Measurements from ENCODE around the gene ARHGAP10.

ARHGAP10 gene

GRCh38 chr4:148095346-148095923 is 363.5 kb downstream of the ARHGAP10 start:
- no peak for DNase-seq (ENCODE audit: low spot score)

- DNase-seq (ENCODE audit: low spot score), result no peak
Measured at GRCh38 chr4:148097801-148098200, 365.9 kb downstream of the ARHGAP10 start.

GRCh38 chr4:148101235-148101634 is 369.3 kb downstream of the ARHGAP10 start:
- no peak for DNase-seq (ENCODE audit: low spot score)

- DNase-seq (ENCODE audit: low spot score), result no peak
Measured at GRCh38 chr4:148101790-148102189, 369.9 kb downstream of the ARHGAP10 start.

GRCh38 chr4:148103597-148104355 is 371.9 kb downstream of the ARHGAP10 start:
- no peak for DNase-seq (ENCODE audit: low spot score)

GRCh38 chr4:148108766-148109165 is 376.9 kb downstream of the ARHGAP10 start:
- no peak for DNase-seq (ENCODE audit: low spot score)

- no peak for DNase-seq (ENCODE audit: low spot score)
Measured at GRCh38 chr4:148109216-148109615, 377.3 kb downstream of the ARHGAP10 start.

- DNase-seq (ENCODE audit: low spot score), result no peak
Measured at GRCh38 chr4:148110169-148110568, 378.3 kb downstream of the ARHGAP10 start.

- DNase-seq (ENCODE audit: low spot score), result no peak
Measured at GRCh38 chr4:148112231-148112982, 380.5 kb downstream of the ARHGAP10 start.

GRCh38 chr4:148114436-148114835 is 382.5 kb downstream of the ARHGAP10 start:
- DNase-seq (ENCODE audit: low spot score), result no peak

GRCh38 chr4:148116264-148116663 is 384.4 kb downstream of the ARHGAP10 start:
- DNase-seq (ENCODE audit: low spot score), result no peak

- DNase-seq (ENCODE audit: low spot score), result no peak
Measured at GRCh38 chr4:148116969-148117368, 385.1 kb downstream of the ARHGAP10 start.

GRCh38 chr4:148118179-148118578 is 386.3 kb downstream of the ARHGAP10 start:
- no peak for DNase-seq (ENCODE audit: low spot score)

GRCh38 chr4:148118633-148119032 is 386.7 kb downstream of the ARHGAP10 start:
- no peak for DNase-seq (ENCODE audit: low spot score)

GRCh38 chr4:148120216-148120615 is 388.3 kb downstream of the ARHGAP10 start:
- no peak for DNase-seq (ENCODE audit: low spot score)
